GM08714 (cell line): ENCODE measurements around the gene JMJD8.

Experiments
- H3K4me3 ChIP-seq: fragments of 200-500 bp; sonication (Bioruptor generic); 2 replicates; pipeline ENCODE4 v1.5.1; 2014; ENCODE audit warnings: mild to moderate bottlenecking, low read length, inconsistent platforms
- ZNF274 ChIP-seq: IDR thresholded peaks from 2 replicates; pipeline ENCODE4 v1.6.1; 2012; ENCODE audit warnings: mild to moderate bottlenecking, low read depth, low read length

The JMJD8 gene

DNA sequence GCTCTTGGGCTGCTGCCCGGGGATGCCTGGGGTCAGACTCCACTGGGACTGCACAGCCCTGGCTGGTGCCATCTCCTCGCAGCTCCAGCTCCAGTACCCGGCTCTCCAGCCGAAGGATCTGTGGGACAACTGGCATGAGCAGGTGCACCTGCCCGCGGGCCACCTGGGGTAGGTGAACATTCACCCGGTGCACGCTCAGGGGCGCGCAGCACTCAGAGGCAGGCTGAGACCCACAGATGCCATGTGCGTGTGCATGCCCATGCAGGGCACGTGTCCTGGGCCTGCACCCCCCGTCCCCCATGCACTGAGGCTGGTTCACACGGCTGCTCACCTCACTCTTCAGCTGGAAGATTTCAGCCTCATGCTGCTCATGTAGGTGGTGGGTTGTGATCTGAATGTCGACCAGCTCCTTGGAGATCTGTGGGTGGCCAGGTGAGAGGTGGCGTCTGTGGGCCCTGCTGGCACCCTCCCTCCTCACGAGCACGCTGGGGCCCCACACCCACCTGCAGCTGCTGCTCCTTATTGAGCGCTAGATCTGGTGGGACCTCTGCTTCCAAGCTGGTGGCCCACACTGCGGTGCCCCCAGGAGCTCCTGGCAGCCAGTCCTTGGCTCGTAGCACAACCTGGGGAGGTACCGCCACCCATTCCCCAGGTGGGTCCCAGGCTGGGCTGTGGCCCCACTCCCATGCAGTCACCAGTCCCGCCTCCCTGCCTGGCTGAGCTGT is 41.5 kb upstream of the JMJD8 start:
- TF ChIP-seq ZNF274: no peak
- no peak overlapping the region for H3K4me3 ChIP-seq

DNA sequence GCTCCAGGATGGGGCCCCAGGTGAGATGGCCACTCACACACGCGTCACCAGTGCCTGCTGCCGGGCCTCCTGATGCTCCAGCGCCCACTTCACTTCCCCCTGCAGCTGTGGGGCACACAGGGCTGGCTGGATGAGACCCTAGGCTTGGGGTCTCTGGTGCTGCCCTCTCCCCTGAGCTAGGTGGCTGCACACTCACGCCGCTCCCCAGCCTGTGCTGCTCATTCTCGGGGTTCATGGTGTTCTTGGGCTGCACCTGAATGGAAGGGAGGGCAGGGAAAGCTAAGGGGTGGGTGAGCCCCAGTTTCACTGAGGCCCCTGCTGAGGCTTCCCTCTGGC is 40.9 kb upstream of the JMJD8 start:
- no peak overlapping the region for H3K4me3 ChIP-seq
- no peak for TF ChIP-seq ZNF274

DNA sequence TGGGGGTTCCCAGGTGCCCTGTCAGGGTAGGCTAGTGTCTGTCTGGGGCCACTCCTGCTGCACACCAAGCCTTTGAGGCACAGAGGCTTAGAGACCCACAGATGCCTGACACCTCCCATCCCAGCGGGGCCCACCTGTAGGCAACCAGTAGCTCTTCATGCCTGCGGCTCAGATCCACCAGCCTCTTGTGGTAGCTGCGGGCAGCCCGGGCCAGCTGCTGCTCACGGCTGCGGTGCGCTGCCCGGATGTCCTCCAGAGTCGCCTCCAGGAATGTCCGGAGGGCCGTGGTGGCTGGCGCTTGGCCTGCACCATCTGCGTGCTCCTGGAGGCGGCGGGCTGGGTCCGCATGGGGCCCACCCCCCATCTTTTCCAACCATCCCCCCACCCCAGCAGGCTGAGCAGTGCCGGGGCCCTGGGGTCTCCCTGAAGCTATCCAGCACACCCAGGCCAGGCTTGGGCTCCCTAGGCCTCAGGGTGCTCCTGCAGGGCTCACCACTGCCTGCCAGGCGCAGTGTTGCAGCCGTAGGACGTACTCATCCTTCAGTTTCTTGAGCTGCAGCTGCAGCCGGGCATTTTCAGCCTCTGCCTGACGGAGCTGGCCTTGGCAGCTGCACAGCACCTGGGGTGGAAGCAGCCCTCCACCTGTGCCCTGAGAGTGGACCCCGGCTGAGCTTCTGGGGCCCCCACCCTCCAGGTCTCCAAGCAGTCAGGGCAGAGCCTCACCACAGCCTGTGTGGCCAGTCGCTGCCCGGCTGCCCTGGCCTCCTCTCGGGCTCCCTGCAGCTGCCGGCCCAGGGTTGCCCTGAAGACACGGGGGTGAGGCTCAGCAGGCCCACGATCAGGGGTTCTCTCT is 40.3 kb upstream of the JMJD8 start:
- no peak for TF ChIP-seq ZNF274
- no peak overlapping the region for H3K4me3 ChIP-seq

DNA sequence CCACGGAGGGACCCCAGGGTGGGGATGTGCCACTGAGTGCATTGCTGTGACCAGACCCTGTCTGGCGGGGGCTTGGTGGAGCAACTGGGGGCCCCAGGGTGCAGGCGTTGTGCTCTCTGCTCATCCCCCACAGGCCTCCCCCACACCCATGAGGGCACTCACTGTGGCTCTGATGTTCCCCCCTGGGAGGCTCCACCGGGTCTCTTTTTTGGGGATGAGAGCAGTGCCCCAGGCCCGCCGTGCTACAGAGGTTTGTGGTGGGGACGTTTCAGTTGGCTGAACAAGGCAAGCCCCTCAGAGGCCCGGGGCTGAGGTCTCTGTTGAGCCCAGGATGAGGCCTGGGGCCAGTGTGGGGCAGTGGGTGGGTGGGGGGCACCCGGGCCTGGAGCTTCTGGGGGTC is 39.6 kb upstream of the JMJD8 start:
- TF ChIP-seq ZNF274: no peak
- H3K4me3 ChIP-seq: no peak overlapping the region

DNA sequence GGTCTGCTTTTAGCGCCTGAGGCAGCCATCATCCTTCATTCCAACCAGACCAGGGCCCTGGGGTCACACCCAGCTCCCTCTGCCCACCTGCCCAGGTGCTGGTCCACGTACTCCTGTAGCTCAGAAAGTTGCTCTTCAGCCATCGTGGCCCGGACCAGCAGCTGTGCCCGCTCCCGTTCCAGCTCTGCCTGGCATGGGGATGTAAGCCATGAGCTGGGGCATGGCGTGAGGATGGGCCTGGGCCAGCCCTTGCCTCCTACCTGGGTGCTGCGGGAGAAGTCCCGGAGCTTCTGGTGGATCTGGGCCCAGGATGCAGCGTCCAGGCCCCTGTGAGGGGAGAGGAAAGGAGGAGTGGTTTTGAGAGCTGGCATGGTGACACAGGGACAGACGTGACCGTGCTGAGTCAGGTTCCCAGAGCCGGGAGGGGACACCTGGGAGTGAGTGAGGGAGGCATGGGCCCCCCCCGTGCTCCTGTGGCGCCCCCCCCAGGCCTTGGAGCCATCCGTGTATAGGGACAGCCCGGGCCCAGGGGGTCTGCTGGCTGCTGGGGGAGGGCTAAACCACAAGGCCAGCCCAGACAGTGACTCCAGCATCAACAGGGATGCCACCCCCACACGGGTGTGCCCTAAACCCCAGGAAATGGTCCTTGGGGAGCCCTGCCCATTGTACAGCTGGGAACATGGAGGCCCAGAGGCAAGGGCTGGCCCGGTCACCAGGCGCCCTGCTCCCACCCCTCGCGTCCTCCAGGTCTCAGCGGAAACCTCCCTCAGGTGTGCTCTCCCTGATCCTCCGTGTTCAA is 38.9 kb upstream of the JMJD8 start:
- no peak overlapping the region for H3K4me3 ChIP-seq
- TF ChIP-seq ZNF274: no peak

DNA sequence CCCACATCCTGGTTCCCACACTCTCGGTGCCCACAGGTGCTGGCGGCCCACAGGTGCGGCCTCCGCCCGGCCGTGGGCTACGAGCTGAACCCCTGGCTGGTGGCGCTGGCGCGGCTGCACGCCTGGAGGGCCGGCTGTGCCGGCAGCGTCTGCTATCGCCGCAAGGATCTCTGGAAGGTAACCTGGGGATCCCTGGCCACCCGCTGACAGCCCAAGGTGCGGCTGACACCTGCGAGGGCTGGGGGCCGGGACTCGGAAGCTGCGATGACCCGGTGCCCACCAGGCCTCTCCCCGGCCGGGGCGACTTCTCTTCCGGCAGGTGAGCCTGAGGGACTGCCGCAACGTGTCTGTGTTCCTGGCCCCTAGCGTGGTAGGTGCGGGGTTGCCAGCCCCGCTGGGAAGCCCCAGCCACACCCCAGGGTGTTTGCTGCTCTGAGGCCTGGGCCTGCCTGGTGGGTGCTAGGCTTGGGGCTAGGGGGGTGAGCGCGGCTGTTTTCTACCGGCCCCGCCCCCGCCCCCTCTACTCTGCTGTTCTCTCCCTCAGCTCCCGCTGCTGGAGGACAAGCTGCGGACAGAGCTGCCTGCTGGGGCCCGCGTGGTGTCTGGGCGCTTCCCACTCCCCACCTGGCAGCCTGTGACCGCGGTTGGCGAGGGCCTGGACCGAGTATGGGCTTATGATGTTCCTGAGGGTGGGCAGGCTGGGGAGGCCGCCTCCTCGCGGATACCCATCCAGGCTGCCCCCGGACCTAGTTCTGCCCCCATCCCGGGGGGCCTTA is 37.8 kb upstream of the JMJD8 start:
- peak overlapping the region; percentile 66; the same call in 1 of the 2 replicates for H3K4me3 ChIP-seq
- no peak for TF ChIP-seq ZNF274

DNA sequence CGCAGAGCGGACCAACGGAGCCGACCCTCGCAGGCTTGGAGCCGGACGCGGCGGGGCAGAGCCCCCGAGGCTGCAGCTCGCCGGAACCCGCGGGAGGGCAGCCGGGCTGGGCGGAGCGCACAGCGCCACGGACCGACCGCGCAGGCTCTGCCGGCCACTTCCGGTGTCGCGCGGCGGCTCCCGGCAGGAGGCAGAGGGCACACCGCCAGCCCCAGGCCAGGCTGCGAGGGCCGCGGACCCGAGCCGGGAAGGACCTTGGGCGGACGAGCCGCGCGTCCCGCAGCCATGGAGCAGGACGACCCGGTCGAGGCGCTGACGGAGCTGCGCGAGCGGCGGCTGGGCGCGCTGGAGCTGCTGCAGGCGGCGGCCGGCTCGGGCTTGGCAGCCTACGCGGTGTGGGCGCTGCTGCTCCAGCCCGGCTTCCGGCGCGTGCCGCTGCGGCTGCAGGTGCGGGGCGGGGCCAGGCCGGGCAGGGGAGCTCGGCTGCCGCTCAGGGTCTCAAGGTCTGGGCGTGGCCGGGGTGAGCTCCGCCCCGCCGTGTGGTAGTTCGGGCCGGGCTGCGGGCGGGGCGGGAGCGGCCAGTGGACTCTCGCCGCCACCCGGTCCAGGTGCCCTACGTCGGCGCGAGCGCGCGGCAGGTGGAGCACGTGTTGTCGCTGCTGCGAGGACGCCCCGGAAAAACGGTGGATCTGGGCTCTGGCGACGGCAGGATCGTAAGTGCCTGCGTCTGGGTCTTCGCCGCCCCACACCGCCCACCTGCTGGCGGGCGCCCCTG is 37.0 kb upstream of the JMJD8 start, which contains the start of gene ANTKMT:
Gene ANTKMT, plus strand, starts transcription at position 157 of the 775 bp plus-strand sequence. Its CDS starts 129 bp downstream, at position 286.
- no peak for TF ChIP-seq ZNF274
- peak within 1 kb of the TSS; percentile 66 for H3K4me3 ChIP-seq

DNA sequence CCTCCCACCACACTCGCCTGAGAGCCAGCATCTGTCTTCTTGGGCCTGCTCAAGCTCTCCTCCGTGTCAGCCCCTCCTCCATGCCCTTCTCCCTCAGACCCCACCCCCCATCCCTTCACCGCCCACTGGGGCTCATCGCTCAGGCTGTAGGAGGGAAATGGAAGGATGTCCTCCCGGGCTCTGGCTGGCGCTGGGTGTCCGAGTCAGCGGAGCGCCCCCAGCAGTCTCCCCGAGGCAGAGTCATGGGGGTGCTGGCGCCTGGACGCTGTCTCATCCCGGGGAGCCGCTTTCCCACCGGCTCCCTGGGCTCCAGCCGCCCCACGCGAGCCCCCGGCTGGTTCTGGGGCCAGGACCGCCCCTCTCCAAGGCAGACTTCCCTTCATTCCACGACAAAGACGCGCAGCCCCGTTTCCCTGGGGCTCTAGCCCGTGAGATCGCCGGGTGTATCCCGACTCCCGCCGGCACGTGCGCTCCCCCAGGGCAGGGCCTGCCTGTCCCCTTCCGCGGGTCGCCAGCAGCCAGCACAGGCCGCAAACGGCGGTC is 36.4 kb upstream of the JMJD8 start:
- no peak for TF ChIP-seq ZNF274
- H3K4me3 ChIP-seq: peak overlapping the region; percentile 66

DNA sequence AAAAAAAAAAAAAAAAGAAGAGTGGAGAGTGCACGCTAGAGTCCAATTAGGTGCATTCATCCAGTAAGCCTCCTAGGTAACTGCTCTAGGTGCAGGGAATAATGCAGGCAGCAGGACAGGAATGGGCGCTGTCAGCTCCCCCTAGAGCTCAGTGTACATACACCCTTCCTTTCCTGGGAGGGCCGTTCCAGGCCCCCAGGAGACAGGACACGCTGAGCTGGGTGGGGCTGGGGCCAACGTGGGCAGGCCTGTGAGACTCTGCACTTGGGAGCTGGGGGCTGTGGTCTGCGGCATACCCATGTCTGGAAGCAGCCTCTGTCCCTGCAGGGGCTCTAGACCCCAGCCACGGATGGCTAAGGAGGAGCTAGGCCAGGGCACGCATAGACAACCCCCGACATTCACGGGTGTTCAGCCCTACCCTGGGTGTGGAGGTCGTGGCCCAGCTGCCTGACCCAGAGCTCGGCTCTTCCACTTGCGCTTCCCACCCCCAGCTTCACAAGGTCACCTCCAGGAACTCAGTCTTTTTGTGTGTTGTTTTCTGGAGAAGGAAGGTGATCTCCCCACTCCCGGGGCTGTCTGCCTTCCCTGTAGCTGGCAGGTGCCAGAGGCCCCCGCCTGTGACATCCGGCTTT is 35.8 kb upstream of the JMJD8 start:
- TF ChIP-seq ZNF274: no peak
- H3K4me3 ChIP-seq: peak overlapping the region; percentile 66

GRCh38 chr16:718922-719321 is 34.8 kb upstream of the JMJD8 start:
- H3K4me3 ChIP-seq: no peak overlapping the region
- TF ChIP-seq ZNF274: no peak

GRCh38 chr16:718389-718788 is 34.3 kb upstream of the JMJD8 start:
- H3K4me3 ChIP-seq: no peak overlapping the region
- no peak for TF ChIP-seq ZNF274

DNA sequence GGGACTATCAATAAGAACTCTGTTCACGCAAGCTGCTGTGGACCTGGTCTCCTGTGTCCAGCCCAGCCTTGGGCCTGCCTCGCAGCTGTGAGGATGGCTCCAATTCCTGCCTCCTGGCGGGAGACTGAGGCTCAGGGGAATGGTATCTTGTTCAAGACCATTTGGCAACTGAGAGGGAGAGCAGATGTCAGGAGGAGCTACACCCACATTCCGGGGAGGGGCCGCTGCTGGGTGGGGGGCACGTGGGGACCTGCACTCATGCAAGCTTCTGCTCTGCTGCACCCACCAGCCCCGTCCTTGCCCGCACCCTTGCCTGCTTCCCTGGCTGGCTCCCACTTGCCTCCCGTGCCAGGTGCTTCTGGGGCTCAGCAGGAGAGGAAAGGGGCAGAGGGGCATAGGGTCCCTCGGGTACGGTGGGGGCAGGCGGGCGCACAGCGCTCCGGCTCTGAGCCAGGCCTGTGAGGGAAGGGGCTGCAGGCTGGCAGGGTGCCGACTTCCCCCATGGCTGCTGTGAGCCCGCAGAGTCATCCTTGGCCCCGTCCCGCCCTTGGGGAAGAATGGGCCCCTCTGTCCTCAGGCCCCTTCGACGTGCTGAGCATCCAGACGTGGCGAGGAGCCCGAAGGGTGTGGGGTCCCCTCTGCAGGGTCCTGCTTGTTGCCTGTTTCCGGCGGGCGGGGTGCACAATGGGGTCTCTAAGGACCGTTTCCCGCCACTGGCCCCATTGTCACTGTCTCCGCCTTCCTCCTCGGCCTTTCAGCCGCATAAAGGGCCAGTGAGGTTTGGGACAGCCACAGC is 33.5 kb upstream of the JMJD8 start:
- no peak for TF ChIP-seq ZNF274
- H3K4me3 ChIP-seq: no peak overlapping the region
